GM23338 (cell line): ENCODE measurements around the gene SLAMF6. TPM values are rescaled to one million over a fixed set of nuclear protein-coding genes. Genes with fewer than 3 reads are reported as not detected.

Source experiments
- ATAC-seq: fragments of 200-7000 bp; cut with Tn5 transposase; 3 replicates; pipeline ENCODE4 v1.9.1; 2020
- DNase-seq: peaks from one replicate; pipeline ENCODE4 v3.0.0-alpha.2; 2015; ENCODE audit warnings: low spot score
- H2AFZ ChIP-seq: fragments of 200-600 bp; sonication (generic); 2 replicates; pipeline ENCODE4 v1.8.0; 2016; ENCODE audit warnings: antibody characterized with exemption, mild to moderate bottlenecking, moderate library complexity
- H3F3A ChIP-seq: fragments of 200-600 bp; sonication (generic); replicated peaks from 2 replicates; pipeline ENCODE4 v1.8.0; 2017; ENCODE audit warnings: antibody characterized with exemption, mixed run types, low read depth
- H3K27ac ChIP-seq: fragments of 200-600 bp; sonication (generic); 2 replicates; pipeline ENCODE4 v1.6.1; 2016; ENCODE audit warnings: low read depth
- H3K27me3 ChIP-seq: fragments of 200-600 bp; sonication (generic); 2 replicates; pipeline ENCODE4 v1.8.0; 2016; ENCODE audit warnings: mild to moderate bottlenecking, mixed run types, moderate library complexity; ENCODE audit not compliant: insufficient read depth
- H3K36me3 ChIP-seq: fragments of 200-600 bp; sonication (generic); 2 replicates; pipeline ENCODE4 v1.8.0; 2016; ENCODE audit warnings: mild to moderate bottlenecking; ENCODE audit not compliant: insufficient read depth
- H3K4me1 ChIP-seq: fragments of 200-600 bp; sonication (generic); 2 replicates; pipeline ENCODE4 v1.8.0; 2016; ENCODE audit warnings: mild to moderate bottlenecking, moderate library complexity; ENCODE audit not compliant: insufficient read depth
- H3K4me2 ChIP-seq: fragments of 200-600 bp; sonication (generic); 2 replicates; pipeline ENCODE4 v1.7.1; 2017; ENCODE audit warnings: mixed run types
- H3K4me3 ChIP-seq: fragments of 200-600 bp; sonication (generic); 2 replicates; pipeline ENCODE4 v1.6.1; 2016; ENCODE audit warnings: mixed run types
- H3K79me2 ChIP-seq: fragments of 200-600 bp; sonication (generic); replicated peaks from 2 replicates; pipeline ENCODE4 v1.8.0; 2017; ENCODE audit warnings: mild to moderate bottlenecking; ENCODE audit not compliant: insufficient read depth
- H3K9me2 ChIP-seq: fragments of 200-600 bp; sonication (generic); 2 replicates; pipeline ENCODE4 v1.8.0; 2017; ENCODE audit not compliant: insufficient read depth
- H4K20me1 ChIP-seq: fragments of 200-600 bp; sonication (generic); replicated peaks from 2 replicates; pipeline ENCODE4 v1.8.0; 2017; ENCODE audit warnings: mild to moderate bottlenecking; ENCODE audit not compliant: insufficient read depth
- H3K27ac Mint-ChIP-seq: 2 replicates; pipeline ENCODE4 v1.8.0; 2020; ENCODE audit warnings: inconsistent platforms, mild to moderate bottlenecking, moderate library complexity, mixed read lengths
- H3K27me3 Mint-ChIP-seq: 3 replicates; pipeline ENCODE4 v1.8.0; 2022; ENCODE audit warnings: low read depth, mild to moderate bottlenecking, moderate library complexity, mixed read lengths, inconsistent platforms; ENCODE audit not compliant: insufficient read depth, poor library complexity
- H3K36me3 Mint-ChIP-seq: 3 replicates; pipeline ENCODE4 v1.8.0; 2021; ENCODE audit warnings: low read depth, mild to moderate bottlenecking, inconsistent platforms, moderate library complexity, mixed read lengths
- H3K4me1 Mint-ChIP-seq: 3 replicates; pipeline ENCODE4 v1.8.0; 2020; ENCODE audit warnings: mild to moderate bottlenecking, inconsistent platforms, mixed read lengths
- H3K4me3 Mint-ChIP-seq: 3 replicates; pipeline ENCODE4 v1.8.0; 2021; ENCODE audit warnings: moderate library complexity, mild to moderate bottlenecking, inconsistent platforms, mixed read lengths
- H3K9me3 Mint-ChIP-seq: 3 replicates; pipeline ENCODE4 v1.8.0; 2020; ENCODE audit warnings: moderate library complexity, mild to moderate bottlenecking, inconsistent platforms, mixed read lengths
- CREB1 ChIP-seq: fragments of 250-450 bp; sonication (Bioruptor Pico); IDR thresholded peaks from 2 replicates; pipeline ENCODE4 v1.5.0; 2020; ENCODE audit warnings: low read depth, mild to moderate bottlenecking, moderate library complexity
- CTCF ChIP-seq, 2 experiments: fragments of 200-600 bp in 1 of 2; sonication (generic) in 1 of 2; conservative IDR thresholded peaks; 2 replicates each; pipeline versions ENCODE4 v1.5.1 to v1.6.1; 2016 to 2017; ENCODE audit warnings: antibody characterized with exemption in 2 of 2, low read depth in 2 of 2, mild to moderate bottlenecking in 2 of 2, moderate library complexity in 1 of 2
- ETS1 ChIP-seq: IDR thresholded peaks from 2 replicates; pipeline ENCODE4 v1.6.1; 2016; ENCODE audit warnings: antibody characterized with exemption
- EZH2 ChIP-seq: fragments of 200-600 bp; sonication (generic); IDR thresholded peaks from one replicate; pipeline ENCODE4 v1.8.0; 2017; ENCODE audit warnings: antibody characterized with exemption, mild to moderate bottlenecking, low read depth; ENCODE audit not compliant: unreplicated experiment
- EZH2phosphoT487 ChIP-seq: fragments of 200-600 bp; sonication (generic); IDR thresholded peaks from one replicate; pipeline ENCODE4 v1.8.1; 2018; ENCODE audit warnings: antibody characterized with exemption; ENCODE audit not compliant: unreplicated experiment
- JUNB ChIP-seq: IDR thresholded peaks from one replicate; pipeline ENCODE4 v1.6.1; 2016; ENCODE audit warnings: antibody characterized with exemption; ENCODE audit not compliant: unreplicated experiment
- NANOG ChIP-seq: IDR thresholded peaks from 2 replicates; pipeline ENCODE4 v1.6.1; 2016; ENCODE audit warnings: antibody characterized with exemption, borderline replicate concordance
- POLR2AphosphoS5 ChIP-seq: IDR thresholded peaks from 2 replicates; pipeline ENCODE4 v1.6.1; 2016; ENCODE audit warnings: antibody characterized with exemption, low read depth
- REST ChIP-seq: IDR thresholded peaks from one replicate; pipeline ENCODE4 v1.6.1; 2018; ENCODE audit warnings: antibody characterized with exemption; ENCODE audit not compliant: unreplicated experiment
- STAT1 ChIP-seq: IDR thresholded peaks from one replicate; pipeline ENCODE4 v1.6.1; 2016; ENCODE audit warnings: antibody characterized with exemption; ENCODE audit not compliant: unreplicated experiment
- ZNF114 ChIP-seq: fragments of 250-450 bp; sonication (Bioruptor Pico); IDR thresholded peaks from 2 replicates; pipeline ENCODE4 v1.5.0; 2020; ENCODE audit warnings: mild to moderate bottlenecking, moderate library complexity
- ZNF331 ChIP-seq: fragments of 250-450 bp; sonication (Bioruptor Pico); IDR thresholded peaks from 2 replicates; pipeline ENCODE4 v1.5.0; 2020; ENCODE audit warnings: low read depth, mild to moderate bottlenecking, moderate library complexity
- ZNF462 ChIP-seq: fragments of 250-450 bp; sonication (Bioruptor Pico); IDR thresholded peaks from 2 replicates; pipeline ENCODE4 v1.5.0; 2020; ENCODE audit warnings: mild to moderate bottlenecking, moderate library complexity
- polyA plus RNA-seq: library from polyadenylated mRNA; unstranded; fragments of >200 nt; fragmentation: Nextera tagmentation; extraction: Ambion mirVana; gene quantifications from 2 replicates; pipeline ENCODE4 v1.2.1, GENCODE V29; 2016
- total RNA-seq: library from RNA; depleted of rRNA; stranded (reverse); fragments of >200 nt; shearing (Covaris generic); gene quantifications from 2 replicates; pipeline ENCODE4 v1.2.3, GENCODE V29; 2014

The SLAMF6 gene
- total and polyA plus RNA-seq, 2 experiments from 2014 or later, result not detected

- H3K27me3 ChIP-seq, result no peaks in the 10 kb centered on the region
- Mint-ChIP-seq H3K27me3 (no peaks in the 10 kb centered on the region), H3K36me3 (no peaks in the 10 kb centered on the region), H3K4me1 (0 out of 3 replicates have a peak, but pooled peaks cover 2% of the 10 kb centered on the region), H3K4me3 (no peak overlapping the region), H3K27ac (no peak overlapping the region), H3K9me3 (no peaks in the 10 kb centered on the region)
- H3K4me1 ChIP-seq, result no peaks in the 10 kb centered on the region
- TF ChIP-seq REST (no peak), EZH2 (no peak), JUNB (no peak), ZNF114 (CRISPR knock-in tag) (no peak), EZH2phosphoT487 (no peak), CTCF (conservative IDR thresholded peaks at IDR 0.05; ENCODE audit: low read depth in 2 of 2) (no peak), ZNF331 (no peak), ZNF462 (no peak), CREB1 (CRISPR knock-in tag) (no peak), POLR2AphosphoS5 (no peak), STAT1 (no peak), NANOG (no peak), ETS1 (no peak)
- DNase-seq, result no peak
- peaks cover 19% of the 10 kb centered on the region; the same call in 1 of the 2 replicates for H3K9me2 ChIP-seq
- no peaks in the 10 kb centered on the region for H3K79me2 ChIP-seq
- H3K36me3 ChIP-seq, result no peaks in the 10 kb centered on the region
- no peak overlapping the region for H2AFZ ChIP-seq
- H4K20me1 ChIP-seq, result no peaks in the 10 kb centered on the region
- no peak overlapping the region for H3K27ac ChIP-seq
- no peak overlapping the region for H3K4me2 ChIP-seq
- no peak overlapping the region for H3K4me3 ChIP-seq
- ATAC-seq, result no peak
- H3F3A ChIP-seq, result no peaks in the 10 kb centered on the region
These were observed 55.5 kb downstream of the SLAMF6 start for GRCh38 chr1:160467576-160467975.
